DND-41 (cell line): ENCODE data around the gene ITPR1.

Experiments
- ATAC-seq: fragments of 200-7000 bp; cut with Tn5 transposase; 3 replicates; pipeline ENCODE4 v1.9.1; 2021; ENCODE audit warnings: low read depth; ENCODE audit not compliant: insufficient read depth
- DNase-seq: peaks from one replicate; pipeline ENCODE4 v3.0.0-alpha.2; 2020
- H2AFZ ChIP-seq: 2 replicates; pipeline ENCODE4 v1.6.0; 2012; ENCODE audit warnings: low read depth, low read length
- H3K27ac ChIP-seq: 2 replicates; pipeline ENCODE4 v1.5.1; 2012; ENCODE audit warnings: low read length, inconsistent platforms
- H3K27me3 ChIP-seq: fragments of 200-600 bp; sonication (generic); 2 replicates; pipeline ENCODE4 v1.6.0; 2012; ENCODE audit warnings: low read length, mild to moderate bottlenecking, inconsistent platforms; ENCODE audit not compliant: insufficient read depth, poor library complexity
- H3K36me3 ChIP-seq: 2 replicates; pipeline ENCODE4 v1.5.1; 2012; ENCODE audit warnings: low read length, inconsistent platforms; ENCODE audit not compliant: insufficient read depth
- H3K4me1 ChIP-seq: 2 replicates; pipeline ENCODE4 v1.5.1; 2012; ENCODE audit warnings: mild to moderate bottlenecking, low read length; ENCODE audit not compliant: insufficient read depth
- H3K4me2 ChIP-seq: 2 replicates; pipeline ENCODE4 v1.6.0; 2012; ENCODE audit warnings: mild to moderate bottlenecking, moderate library complexity, low read length, inconsistent platforms; ENCODE audit not compliant: insufficient read depth
- H3K4me3 ChIP-seq, 2 experiments: fragments of 200-600 bp in 1 of 2; shearing (Covaris generic) in 1 of 2; 2 replicates each; pipeline ENCODE4 v1.5.1; 2012 to 2016; ENCODE audit warnings: inconsistent platforms in 2 of 2, low read length in 2 of 2, mild to moderate bottlenecking in 2 of 2, low read depth in 1 of 2, moderate library complexity in 1 of 2
- H3K79me2 ChIP-seq: 2 replicates; pipeline ENCODE4 v1.6.0; 2012; ENCODE audit warnings: low read length, inconsistent platforms; ENCODE audit not compliant: insufficient read depth
- H3K9ac ChIP-seq: 2 replicates; pipeline ENCODE4 v1.6.0; 2012; ENCODE audit warnings: low read depth, mild to moderate bottlenecking, inconsistent platforms, low read length, moderate library complexity
- H3K9me3 ChIP-seq: 2 replicates; pipeline ENCODE4 v1.5.1; 2012; ENCODE audit warnings: low read length, moderate library complexity, mild to moderate bottlenecking, inconsistent platforms; ENCODE audit not compliant: insufficient read depth, severe bottlenecking
- H4K20me1 ChIP-seq: 2 replicates; pipeline ENCODE4 v1.6.0; 2012; ENCODE audit warnings: low read length; ENCODE audit not compliant: insufficient read depth
- EZH2 ChIP-seq: IDR thresholded peaks from 3 replicates; pipeline ENCODE4 v1.6.1; 2012; ENCODE audit warnings: borderline replicate concordance, low read depth, mild to moderate bottlenecking, moderate library complexity, low read length, inconsistent platforms; ENCODE audit not compliant: severe bottlenecking
- TF ChIP-seq, protein P1 (sequence below): IDR thresholded peaks from 2 replicates; pipeline ENCODE4 v1.5.1; 2012; ENCODE audit warnings: borderline replicate concordance, low read length, moderate library complexity, mild to moderate bottlenecking; ENCODE audit not compliant: poor library complexity, severe bottlenecking; ENCODE audit errors: extremely low read depth

ITPR1 gene

DNA sequence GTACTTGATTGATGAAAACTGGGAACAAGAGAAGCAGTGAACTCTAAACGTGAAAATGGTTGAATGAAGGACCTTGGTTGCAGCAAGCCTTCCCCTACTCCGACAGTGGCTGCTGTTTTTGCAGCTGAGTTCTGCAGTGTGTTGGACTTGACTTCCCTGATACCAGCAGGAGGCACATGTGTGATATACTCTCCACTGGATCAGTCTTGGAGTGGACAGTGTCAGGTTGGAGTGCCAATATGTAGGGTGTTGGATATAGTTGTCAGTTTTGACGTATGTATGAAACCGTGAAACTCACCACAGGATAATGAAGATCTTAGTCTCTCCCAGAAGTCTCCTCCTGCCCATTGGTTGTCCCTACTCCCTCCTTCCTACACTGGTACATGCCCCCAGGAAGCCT, 106.5 kb downstream of the ITPR1 start:
- H3K4me3 ChIP-seq: no peak overlapping the region
- H3K27ac ChIP-seq: no peak overlapping the region
- no peak overlapping the region for H2AFZ ChIP-seq
- no peak for ATAC-seq
- no peaks in the 10 kb centered on the region for H3K27me3 ChIP-seq
- H4K20me1 ChIP-seq: no peaks in the 10 kb centered on the region
- H3K9me3 ChIP-seq: peaks cover 2% of the 10 kb centered on the region
- DNase-seq: no peak
- H3K9ac ChIP-seq: no peak overlapping the region
- no peak for TF ChIP-seq EZH2
- TF ChIP-seq, protein P1, sequence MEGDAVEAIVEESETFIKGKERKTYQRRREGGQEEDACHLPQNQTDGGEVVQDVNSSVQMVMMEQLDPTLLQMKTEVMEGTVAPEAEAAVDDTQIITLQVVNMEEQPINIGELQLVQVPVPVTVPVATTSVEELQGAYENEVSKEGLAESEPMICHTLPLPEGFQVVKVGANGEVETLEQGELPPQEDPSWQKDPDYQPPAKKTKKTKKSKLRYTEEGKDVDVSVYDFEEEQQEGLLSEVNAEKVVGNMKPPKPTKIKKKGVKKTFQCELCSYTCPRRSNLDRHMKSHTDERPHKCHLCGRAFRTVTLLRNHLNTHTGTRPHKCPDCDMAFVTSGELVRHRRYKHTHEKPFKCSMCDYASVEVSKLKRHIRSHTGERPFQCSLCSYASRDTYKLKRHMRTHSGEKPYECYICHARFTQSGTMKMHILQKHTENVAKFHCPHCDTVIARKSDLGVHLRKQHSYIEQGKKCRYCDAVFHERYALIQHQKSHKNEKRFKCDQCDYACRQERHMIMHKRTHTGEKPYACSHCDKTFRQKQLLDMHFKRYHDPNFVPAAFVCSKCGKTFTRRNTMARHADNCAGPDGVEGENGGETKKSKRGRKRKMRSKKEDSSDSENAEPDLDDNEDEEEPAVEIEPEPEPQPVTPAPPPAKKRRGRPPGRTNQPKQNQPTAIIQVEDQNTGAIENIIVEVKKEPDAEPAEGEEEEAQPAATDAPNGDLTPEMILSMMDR: no peak
- no peak overlapping the region for H3K4me2 ChIP-seq
- H3K79me2 ChIP-seq: no peaks in the 10 kb centered on the region
- H3K4me1 ChIP-seq: no peaks in the 10 kb centered on the region
- H3K36me3 ChIP-seq: no peaks in the 10 kb centered on the region

DNA sequence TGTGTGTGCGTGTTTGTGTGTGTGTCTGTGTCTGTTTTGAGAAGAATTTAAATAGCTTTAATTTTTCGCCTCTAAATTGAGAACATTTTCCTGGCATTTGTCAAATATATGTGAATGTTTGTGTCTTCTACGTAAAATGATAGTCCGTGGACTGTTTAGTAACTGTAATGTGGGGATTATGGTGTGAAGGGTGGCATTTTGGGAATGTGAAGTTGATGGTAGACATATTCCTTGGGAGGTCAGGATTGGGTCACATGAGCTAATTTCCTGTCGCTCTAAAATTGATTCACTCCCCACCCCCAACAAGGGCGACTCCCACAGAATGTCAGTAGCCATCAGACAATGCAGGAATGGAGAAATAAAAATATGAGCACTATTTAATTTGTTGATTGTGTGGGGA, 107.3 kb downstream of the ITPR1 start:
- H3K4me2 ChIP-seq: no peak overlapping the region
- no peak overlapping the region for H3K27ac ChIP-seq
- H3K4me3 ChIP-seq: no peak overlapping the region
- no peak for TF ChIP-seq EZH2
- TF ChIP-seq, protein P1: no peak
- H4K20me1 ChIP-seq: no peaks in the 10 kb centered on the region
- no peaks in the 10 kb centered on the region for H3K27me3 ChIP-seq
- DNase-seq (no peak), ATAC-seq (no peak)
- H3K9ac ChIP-seq: no peak overlapping the region
- H3K4me1 ChIP-seq: no peaks in the 10 kb centered on the region
- no peaks in the 10 kb centered on the region for H3K36me3 ChIP-seq
- H3K79me2 ChIP-seq: no peaks in the 10 kb centered on the region
- H3K9me3 ChIP-seq: peaks cover 2% of the 10 kb centered on the region
- no peak overlapping the region for H2AFZ ChIP-seq

DNA sequence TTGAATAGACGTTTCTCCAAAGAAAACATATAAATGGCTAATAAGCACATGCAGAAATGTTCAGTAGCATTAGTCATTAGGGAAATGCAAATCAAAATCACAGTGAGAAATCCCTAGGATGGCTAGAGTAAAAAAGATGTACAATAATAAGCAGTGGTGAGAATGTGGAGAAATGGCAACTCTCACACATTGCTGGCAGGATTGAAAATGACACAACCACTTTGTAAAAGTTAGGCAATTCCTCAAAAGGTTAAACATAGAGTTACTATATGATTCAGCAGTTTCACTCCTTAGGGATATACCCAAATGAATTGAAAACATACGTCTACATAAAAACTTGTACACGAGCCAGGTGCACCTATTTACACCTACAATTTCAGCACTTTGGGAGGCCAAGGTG, 108.7 kb downstream of the ITPR1 start:
- Histone ChIP-seq H3K4me1 (no peaks in the 10 kb centered on the region), H3K9ac (no peak overlapping the region), H3K36me3 (no peaks in the 10 kb centered on the region), H3K4me3 (no peak overlapping the region), H3K27me3 (no peaks in the 10 kb centered on the region), H3K4me2 (no peak overlapping the region), H2AFZ (no peak overlapping the region), H3K27ac (no peak overlapping the region), H4K20me1 (no peaks in the 10 kb centered on the region), H3K9me3 (peaks cover 2% of the 10 kb centered on the region), H3K79me2 (no peaks in the 10 kb centered on the region)
- no peak for TF ChIP-seq EZH2
- TF ChIP-seq, protein P1: no peak
- no peak for ATAC-seq
- no peak for DNase-seq

DNA sequence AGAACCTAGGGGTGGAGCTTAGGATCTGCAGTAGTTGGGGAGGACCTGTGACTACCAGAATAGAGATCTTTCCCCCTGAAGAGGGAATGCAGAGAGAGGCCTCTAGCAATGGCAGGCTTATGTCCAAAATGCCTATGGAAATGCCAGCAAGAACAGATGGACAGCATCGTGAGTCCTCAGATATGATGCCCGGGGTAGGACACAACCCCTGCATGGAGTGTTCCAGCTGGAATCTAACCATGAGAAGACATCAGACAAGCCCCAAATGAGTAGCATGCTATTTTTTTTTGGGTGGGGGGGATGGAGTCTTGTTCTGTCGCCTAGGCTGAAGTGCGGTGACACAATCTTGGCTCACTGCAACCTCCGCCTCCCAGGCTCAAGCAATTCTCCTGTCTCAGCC, 111.5 kb downstream of the ITPR1 start:
- no peaks in the 10 kb centered on the region for H3K4me1 ChIP-seq
- no peak overlapping the region for H3K4me3 ChIP-seq
- no peaks in the 10 kb centered on the region for H3K27me3 ChIP-seq
- no peak overlapping the region for H3K27ac ChIP-seq
- ATAC-seq: no peak
- no peaks in the 10 kb centered on the region for H4K20me1 ChIP-seq
- no peak for DNase-seq
- H2AFZ ChIP-seq: no peak overlapping the region
- no peak overlapping the region for H3K9ac ChIP-seq
- H3K36me3 ChIP-seq: no peaks in the 10 kb centered on the region
- no peak for TF ChIP-seq EZH2
- TF ChIP-seq, protein P1: no peak
- no peaks in the 10 kb centered on the region for H3K79me2 ChIP-seq
- peaks cover 2% of the 10 kb centered on the region for H3K9me3 ChIP-seq
- no peak overlapping the region for H3K4me2 ChIP-seq
